ENCODE measurements around the gene TPM2.

The TPM2 gene

GRCh38 chr9:35689542-35690293 is at the start of gene TPM2:
TPM2 (minus strand) TSS chr9:35689925; CDS start chr9:35689817, 108 bp downstream.
- DNase-seq (ENCODE audit: low read depth in 4 of 4, low spot score in 1 of 4), result no peak

- DNase-seq (ENCODE audit: low read depth in 4 of 4, low spot score in 1 of 4), result no peak
Observed at GRCh38 chr9:35738924-35739323, 49.2 kb upstream of the TPM2 start.

- no peak for DNase-seq (ENCODE audit: low read depth in 4 of 4, low spot score in 1 of 4)
Observed at GRCh38 chr9:35738186-35738585, 48.5 kb upstream of the TPM2 start.

GRCh38 chr9:35737143-35737542 is 47.4 kb upstream of the TPM2 start:
- DNase-seq (ENCODE audit: low read depth in 4 of 4, low spot score in 1 of 4), result no peak

- DNase-seq (ENCODE audit: low read depth in 4 of 4, low spot score in 1 of 4), result peak in 3 of 4 experiments; percentile 33 to 36 (median 35)
Observed at GRCh38 chr9:35736201-35736633, 46.5 kb upstream of the TPM2 start.

- no peak for DNase-seq (ENCODE audit: low read depth in 4 of 4, low spot score in 1 of 4)
Observed at GRCh38 chr9:35734096-35734495, 44.4 kb upstream of the TPM2 start.

GRCh38 chr9:35732800-35733541 is 43.2 kb upstream of the TPM2 start:
- DNase-seq (ENCODE audit: low read depth in 4 of 4, low spot score in 1 of 4), result no peak

GRCh38 chr9:35732185-35732799 is 42.6 kb upstream of the TPM2 start, which contains the start of the genes CREB3 and TLN1:
CREB3 (plus strand) TSS chr9:35732666; CDS start chr9:35732773, 107 bp downstream.
TLN1 (minus strand) TSS chr9:35732195; CDS start chr9:35725694, 6,501 bp downstream.
- peak; percentile 84 to 97 (median 91) for DNase-seq (ENCODE audit: low read depth in 4 of 4, low spot score in 1 of 4)

GRCh38 chr9:35731415-35732184 is 41.9 kb upstream of the TPM2 start:
- DNase-seq (ENCODE audit: low read depth in 4 of 4, low spot score in 1 of 4), result peak in 2 of 4 experiments; percentile 10 to 13

GRCh38 chr9:35730486-35730854 is 40.7 kb upstream of the TPM2 start:
- no peak for DNase-seq (ENCODE audit: low read depth in 4 of 4, low spot score in 1 of 4)

GRCh38 chr9:35729700-35730485 is 40.2 kb upstream of the TPM2 start:
- DNase-seq (ENCODE audit: low read depth in 4 of 4, low spot score in 1 of 4), result no peak

GRCh38 chr9:35729101-35729500 is 39.4 kb upstream of the TPM2 start:
- no peak for DNase-seq (ENCODE audit: low read depth in 4 of 4, low spot score in 1 of 4)

GRCh38 chr9:35728041-35728971 is 38.6 kb upstream of the TPM2 start:
- DNase-seq (ENCODE audit: low read depth in 4 of 4, low spot score in 1 of 4), result no peak

GRCh38 chr9:35727676-35728040 is 37.9 kb upstream of the TPM2 start:
- no peak for DNase-seq (ENCODE audit: low read depth in 4 of 4, low spot score in 1 of 4)

GRCh38 chr9:35726931-35727330 is 37.2 kb upstream of the TPM2 start:
- no peak for DNase-seq (ENCODE audit: low read depth in 4 of 4, low spot score in 1 of 4)

- no peak for DNase-seq (ENCODE audit: low read depth in 4 of 4, low spot score in 1 of 4)
Observed at GRCh38 chr9:35725362-35725761, 35.6 kb upstream of the TPM2 start.

- DNase-seq (ENCODE audit: low read depth in 4 of 4, low spot score in 1 of 4), result no peak
Observed at GRCh38 chr9:35723908-35724307, 34.2 kb upstream of the TPM2 start.

GRCh38 chr9:35723426-35723825 is 33.7 kb upstream of the TPM2 start:
- DNase-seq (ENCODE audit: low read depth in 4 of 4, low spot score in 1 of 4), result no peak

GRCh38 chr9:35719546-35719945 is 29.8 kb upstream of the TPM2 start:
- DNase-seq (ENCODE audit: low read depth in 4 of 4, low spot score in 1 of 4), result no peak

Data from stimulated activated CD4-positive, alpha-beta T cell treated with anti-CD3 and anti-CD28 coated beads, Interleukin-1b, Interleukin-23, amount 100 ng/mL, for 24 hours (primary cell).